Hematopoietic multipotent progenitor cell treated with erythropoietin and hydrocortisone succinate and interleukin-3 and kit ligand, for 17 days (in vitro differentiated cells): ENCODE measurements around the gene MS4A15.
"Not testable (repeated sequence)": the region's sequence is repeated elsewhere in the genome, so short reads cannot be mapped to it uniquely, and the experiment has no call there.

ENCODE experiments used
- DNase-seq: peaks from one replicate; pipeline ENCODE4 v3.0.0-alpha.2; 2015; ENCODE audit warnings: low spot score

MS4A15 gene, protein sequence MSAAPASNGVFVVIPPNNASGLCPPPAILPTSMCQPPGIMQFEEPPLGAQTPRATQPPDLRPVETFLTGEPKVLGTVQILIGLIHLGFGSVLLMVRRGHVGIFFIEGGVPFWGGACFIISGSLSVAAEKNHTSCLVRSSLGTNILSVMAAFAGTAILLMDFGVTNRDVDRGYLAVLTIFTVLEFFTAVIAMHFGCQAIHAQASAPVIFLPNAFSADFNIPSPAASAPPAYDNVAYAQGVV

DNA sequence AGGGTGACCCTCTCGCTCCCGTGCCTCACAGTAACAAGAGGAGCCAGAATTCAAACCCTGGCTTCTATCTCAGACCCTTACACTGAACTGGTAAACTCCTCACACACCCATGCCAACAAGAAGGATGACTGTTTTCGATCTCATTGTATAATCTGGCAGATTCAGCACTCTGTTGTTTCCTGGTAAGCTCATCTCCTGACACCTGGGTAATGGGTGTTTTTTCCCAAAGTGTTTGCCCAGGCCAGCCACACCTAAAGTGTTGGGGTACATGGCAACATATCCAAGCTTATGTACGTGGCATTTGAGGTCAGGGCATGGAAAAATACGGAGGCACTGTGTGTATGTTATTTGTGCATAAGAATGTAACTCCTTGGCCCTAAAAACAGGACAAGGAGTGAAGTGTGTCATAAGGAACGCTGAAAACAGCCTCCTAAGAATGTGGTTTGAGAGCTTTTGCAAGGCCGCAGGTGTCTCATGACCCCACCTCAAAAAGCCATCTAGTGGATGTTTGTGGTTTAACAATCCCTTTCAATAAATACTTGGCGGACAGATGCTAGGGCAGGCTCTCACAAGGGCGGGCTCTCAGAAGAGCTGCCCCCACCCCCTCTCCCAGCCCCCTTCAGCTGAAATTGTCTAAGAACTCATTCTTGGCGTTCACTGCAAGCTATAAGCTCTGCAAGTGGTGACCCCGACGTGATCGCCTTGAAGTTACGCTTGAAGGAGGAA is at the start of gene MS4A15:
TSS of gene MS4A15 (plus strand) at position 561 of the 726 bp plus-strand sequence. CDS start 6,867 bp downstream, outside the sequence.
- no peak for DNase-seq

DNA sequence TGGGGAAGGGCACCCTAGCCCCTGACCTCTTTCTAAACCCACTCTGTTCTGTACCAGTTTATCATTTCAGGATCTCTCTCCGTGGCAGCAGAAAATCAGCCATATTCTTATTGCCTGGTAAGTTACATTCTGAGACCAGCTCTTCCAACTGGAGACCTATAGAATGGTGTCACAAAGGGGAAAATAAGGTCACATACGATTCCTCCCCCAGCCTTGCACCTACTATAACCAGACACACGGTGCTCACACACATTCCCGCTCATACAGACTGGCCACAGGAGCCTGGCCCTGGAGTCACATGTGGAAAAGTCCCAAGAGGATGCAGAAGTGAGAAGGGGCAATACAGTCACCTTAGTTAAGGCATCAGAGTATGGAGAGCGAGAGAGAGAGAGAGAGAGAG is 49.7 kb upstream of the MS4A15 start:
- no peak for DNase-seq

DNA sequence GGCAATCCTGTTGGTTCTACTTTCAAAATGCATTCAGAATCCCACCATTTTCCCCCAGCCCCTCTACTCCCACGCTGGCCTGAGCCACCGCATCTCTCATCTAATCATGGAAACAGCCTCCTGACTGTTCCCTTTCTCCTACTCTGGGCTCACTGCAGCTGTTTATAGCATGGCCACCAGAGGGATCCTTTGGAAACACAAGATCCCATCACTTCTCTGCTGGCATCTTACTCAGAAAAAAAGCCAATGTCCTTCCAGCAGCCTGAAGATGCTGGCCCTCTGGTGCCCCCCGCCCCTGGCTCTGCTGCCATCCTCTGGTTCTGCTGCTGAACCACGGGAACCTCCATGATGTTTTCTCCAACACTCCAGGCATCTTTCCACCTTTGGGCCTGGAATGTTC is 46.2 kb upstream of the MS4A15 start:
- DNase-seq, result no peak

DNA sequence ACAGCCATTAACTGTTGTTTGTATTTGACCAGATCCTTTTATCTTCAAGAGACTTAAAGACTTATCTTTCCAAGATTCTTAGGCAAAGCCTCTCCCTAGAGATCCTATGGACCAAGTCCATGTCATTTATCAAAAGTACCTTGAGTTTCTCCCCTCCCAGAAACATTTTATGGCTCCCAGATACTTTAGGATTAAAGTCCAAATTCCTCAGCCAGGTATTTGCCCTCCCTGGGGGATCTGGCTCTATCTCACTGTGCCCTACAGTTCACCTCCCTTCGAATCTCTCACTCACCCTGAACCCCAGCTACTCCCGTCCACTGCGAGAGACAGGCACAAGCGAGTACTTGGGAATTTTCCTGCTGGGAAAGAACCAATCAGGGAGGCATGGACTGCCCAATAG is 45.4 kb upstream of the MS4A15 start:
- no peak for DNase-seq

DNA sequence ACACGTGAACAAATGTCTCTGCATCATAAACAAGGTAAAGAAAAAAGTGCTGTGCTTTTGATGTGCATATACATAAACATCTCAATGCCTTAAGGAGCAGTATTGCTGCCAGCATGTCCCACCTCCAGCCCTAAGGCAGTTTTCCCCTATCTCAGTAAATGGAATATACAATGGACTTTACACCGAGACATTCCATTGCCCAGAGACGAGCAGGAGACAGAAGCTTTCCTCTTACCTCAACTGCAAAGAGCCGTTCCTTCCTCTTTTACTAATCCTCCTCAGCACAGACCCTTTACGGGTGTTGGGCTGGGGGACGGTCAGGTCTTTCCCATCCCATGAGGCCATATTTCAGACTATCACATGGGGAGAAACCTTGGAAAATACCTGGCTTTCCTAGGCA is 43.2 kb upstream of the MS4A15 start:
- DNase-seq, result not testable (repeated sequence)

DNA sequence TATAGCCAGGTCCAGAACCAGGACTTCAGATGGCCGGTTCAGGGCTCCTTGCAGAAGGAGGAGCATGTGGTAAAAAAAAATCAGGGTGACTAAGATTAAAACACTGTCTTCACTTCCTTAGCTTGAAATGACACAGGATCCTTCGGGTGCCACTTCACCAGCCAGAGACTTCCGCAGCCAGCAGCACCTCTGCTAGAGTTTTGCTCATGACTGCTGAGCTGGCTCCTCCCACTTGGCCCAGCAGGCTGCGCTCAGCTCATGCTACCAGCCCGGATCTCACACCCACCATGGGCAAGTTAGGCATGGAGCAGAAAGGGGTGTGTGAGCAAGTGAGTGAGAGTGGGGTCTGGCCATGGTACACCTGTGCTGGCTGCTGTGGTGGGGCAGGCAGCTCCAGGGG is 38.7 kb upstream of the MS4A15 start:
- no peak for DNase-seq

DNA sequence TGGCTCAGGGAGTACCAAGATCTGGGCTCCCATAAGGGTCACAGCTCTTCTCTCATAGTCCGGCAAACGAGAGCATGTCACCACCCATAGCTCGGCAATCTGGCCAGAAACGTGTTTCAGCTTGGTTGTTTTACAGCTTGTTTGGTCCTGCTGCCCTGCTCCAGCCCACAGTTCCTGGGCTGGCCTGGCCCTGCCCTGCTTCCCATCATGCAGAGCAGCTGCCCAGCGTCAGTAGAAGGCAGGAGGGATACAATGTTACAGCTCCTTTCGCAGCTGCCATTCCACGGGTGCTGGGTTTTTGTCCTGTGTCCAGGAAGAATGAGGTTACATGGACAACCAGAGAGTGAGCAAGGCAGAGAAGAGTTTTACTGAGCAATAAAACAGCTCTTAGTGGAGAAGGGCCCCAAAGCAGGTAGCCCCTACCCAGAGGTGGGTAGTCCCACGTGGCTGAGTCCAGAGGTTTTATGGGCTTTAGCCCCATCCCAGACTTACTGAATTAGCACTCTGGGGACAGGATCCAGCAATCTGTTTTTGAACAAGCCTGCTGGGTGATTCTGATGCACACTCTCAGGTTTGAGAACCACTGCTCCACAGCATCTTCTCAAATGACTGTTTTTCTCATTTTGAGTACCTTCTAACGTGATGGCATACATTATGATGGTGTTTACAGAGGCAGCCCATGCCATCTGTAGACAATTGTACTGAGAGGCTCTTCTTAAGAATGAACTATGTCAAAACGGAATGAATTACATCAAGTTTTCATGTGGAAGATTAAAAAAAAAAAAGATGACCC is 37.9 kb upstream of the MS4A15 start:
- no peak for DNase-seq

DNA sequence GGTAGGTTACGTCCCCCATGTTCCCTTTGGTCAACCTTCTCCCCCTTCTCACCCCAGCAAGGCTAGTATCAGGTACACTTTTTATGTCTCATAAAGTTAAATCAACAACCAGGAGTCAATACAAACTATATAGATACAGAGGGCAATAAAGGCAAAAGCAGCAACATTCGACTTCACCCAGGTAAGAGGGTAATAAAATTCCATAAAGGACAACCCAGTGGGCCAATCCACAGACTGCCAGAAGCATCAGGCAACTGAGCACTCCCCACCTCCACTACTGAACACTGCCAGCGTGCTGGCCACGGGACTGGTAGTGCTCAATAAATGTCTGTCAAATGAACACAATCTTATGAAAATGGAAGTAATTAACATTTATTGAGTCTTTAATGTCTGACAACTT is 37.3 kb upstream of the MS4A15 start:
- no peak for DNase-seq

DNA sequence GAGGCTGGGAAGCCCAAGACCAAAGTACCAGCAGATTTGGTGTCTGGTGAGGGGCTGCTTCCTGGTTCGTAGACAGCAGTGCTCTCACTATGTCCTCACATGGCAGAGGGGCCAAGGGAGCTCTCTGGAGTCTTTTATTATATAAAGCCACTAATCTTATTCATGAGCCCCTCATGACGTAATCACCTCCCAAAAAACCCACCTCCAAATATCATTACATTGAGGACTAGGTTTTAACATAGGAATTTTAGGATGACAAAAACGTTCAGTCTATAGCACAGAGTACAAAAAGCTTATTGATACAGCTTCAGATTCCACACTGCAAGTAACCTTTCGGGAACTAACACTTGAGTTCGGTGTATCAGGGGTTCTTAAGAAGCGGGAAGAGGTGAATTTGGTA is 36.2 kb upstream of the MS4A15 start:
- DNase-seq, result no peak

DNA sequence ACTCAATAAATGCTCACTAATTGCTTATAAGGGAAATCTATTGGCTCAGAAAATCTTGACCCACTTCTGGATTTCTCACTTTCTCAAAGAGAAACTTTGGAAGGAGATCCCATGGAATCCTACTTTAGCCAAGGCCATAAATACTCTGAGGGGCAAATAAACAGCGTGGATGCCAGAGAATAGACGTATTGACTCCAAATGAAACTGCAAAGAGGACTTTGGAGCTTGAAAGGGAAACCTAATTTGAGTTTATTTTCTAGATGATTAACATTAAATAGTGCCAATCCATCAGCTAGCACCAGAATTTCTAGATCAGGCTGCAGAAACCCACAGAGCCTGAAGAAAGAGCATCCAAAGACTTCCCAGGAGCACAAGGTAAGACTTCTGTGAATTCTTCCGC is 32.2 kb upstream of the MS4A15 start, which contains the start of gene MS4A18:
TSS of gene MS4A18 (plus strand) at position 301 of the 400 bp plus-strand sequence.
- DNase-seq, result no peak

DNA sequence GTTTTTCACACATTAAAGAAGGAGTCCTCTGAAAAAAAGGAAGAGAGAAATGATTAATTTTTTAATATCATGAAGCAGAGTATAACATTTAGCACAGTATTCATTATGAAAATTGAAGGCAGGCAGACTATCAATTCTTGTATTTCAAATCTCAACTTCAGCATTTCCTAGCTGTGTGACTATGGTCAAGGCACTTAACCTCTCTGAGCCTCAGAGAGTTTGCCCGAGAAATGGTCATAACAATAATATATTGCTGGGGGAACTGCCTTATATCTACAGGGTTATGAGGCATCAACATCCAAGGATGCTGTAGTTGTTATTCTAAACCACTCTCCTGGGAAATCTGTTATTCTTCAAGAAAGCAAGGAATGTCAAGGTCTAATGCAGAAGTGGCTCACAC is 31.1 kb upstream of the MS4A15 start:
- DNase-seq, result no peak

DNA sequence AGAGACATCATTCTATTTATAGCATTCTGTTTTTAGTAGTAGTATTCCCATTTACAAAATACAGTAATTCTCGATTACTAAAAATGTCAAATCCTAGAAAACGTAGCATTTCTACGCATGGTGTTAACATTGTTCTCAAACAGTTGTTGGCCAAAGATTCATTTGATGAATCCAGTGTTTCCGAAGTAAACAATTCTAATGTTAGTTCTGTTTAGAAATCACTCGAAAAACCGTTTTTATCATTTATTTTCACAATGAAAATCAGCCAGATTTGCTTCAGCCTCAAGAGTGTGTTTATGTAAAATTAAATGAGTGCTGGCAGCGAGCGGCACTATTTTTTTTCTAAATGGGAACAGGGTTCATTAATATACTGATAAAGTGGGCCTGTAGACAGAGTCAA is 25.1 kb upstream of the MS4A15 start:
- no peak for DNase-seq

DNA sequence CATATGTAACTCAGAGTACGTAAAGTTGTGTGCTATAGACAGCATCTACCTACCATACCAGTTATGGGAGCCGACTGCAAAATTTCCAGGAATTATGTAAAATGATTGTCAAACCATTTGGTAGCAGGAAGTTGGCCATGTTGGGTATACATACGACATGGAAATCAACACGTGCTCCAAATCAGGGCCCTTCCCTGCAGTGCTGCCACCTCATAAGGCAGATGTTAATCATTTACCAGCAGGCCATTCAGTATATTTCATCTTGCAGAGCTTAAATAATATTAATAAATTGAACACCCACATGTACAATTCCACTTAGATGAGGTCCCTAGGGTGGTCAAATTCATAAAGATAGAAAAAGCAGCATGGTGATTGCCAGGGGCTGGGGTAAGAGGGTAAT is 22.4 kb upstream of the MS4A15 start:
- no peak for DNase-seq

DNA sequence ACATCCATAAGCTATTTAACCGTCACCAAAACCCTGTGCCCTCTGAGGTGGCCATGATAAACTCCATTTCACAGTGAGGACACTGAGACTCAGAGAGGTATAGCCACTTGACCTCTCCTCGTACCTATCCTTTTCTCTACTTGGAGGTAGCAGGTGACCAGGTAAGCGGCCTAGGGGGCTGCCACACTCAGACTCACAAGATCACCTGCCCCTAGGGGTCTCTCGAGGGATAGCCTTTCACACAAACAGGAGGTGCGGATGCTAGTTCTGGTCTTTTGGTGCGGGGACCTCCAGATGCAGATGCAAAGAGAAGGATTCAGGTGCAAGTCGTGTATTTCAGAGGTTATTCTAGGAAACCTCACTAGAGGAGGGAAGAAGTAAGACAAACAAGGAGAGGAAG is 17.6 kb upstream of the MS4A15 start:
- no peak for DNase-seq

DNA sequence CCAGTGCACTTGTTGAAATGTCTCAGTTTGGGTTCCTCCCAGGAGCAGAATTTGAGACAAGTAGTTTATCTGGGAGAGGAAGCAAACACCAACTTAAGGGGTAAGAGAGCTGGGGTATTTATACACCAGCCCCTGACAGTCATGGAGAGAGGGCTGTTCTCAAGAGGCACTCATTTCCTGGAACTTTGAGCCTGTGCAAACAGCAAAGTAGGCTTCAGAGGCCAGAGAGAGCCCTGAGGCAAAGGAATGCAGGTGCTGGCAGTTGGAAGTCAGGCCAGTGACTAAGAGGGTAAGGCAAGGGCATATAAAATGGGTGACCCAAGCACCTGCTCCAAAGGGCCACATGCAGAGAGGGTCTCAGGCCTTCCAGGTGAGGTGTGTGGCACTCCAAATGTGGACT is 16.1 kb upstream of the MS4A15 start:
- DNase-seq, result no peak

DNA sequence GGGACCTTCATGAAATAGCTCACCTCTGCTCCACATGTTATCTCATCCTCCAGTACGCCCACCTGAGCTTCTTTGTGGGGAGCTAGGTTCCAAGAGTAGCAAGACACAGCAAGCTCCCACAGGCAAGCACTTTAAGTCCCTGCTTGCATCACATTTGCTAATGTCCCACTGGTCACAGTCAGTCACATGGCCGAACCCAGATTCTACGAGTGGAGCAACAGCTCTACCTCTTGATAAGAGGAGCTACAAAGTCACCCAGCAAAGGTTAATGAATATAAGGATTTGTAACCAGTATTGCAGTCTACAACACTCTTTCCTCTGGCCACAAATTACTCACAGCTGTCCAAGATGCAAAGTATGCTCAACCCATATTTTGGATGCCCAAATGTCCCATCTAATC is 15.2 kb upstream of the MS4A15 start:
- no peak for DNase-seq

DNA sequence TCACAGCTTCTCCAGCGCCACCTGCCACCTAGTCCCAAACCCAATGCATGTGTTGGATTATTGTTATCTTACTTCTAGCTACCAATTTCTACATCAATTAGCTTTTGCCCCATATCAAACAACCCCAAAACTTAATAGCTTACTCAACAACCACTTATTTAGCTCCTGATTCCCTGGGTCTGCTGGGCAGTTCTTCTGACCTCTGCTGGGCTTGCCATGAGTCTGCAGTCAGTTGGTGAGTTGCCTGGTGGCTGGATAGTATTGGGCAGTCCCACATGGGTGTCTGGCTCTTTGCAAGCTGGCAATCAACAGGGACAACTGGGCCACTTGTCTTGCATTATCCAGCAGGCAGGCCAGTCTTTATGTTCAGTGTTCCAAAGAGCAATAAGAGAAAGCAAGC is 13.6 kb upstream of the MS4A15 start:
- no peak for DNase-seq

DNA sequence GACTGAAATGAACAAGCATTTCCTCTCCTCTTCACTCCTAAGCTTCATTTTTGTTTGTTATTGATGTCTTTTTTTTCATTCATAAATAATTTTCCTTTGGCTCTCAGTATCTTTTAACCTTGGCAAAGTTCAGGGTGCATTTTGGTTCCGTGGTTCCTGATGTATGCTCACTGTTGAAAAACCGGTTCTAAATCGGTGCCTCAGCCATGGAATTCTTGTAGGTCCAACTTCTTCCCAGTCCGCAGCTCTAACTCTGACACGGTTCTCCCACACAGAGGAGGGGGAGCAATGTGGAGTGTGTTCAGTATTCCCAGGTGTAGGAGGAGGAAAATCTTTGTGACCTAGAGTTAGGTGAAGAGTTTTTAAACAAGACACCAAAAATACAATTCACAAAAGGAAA is 12.6 kb upstream of the MS4A15 start:
- DNase-seq, result no peak

DNA sequence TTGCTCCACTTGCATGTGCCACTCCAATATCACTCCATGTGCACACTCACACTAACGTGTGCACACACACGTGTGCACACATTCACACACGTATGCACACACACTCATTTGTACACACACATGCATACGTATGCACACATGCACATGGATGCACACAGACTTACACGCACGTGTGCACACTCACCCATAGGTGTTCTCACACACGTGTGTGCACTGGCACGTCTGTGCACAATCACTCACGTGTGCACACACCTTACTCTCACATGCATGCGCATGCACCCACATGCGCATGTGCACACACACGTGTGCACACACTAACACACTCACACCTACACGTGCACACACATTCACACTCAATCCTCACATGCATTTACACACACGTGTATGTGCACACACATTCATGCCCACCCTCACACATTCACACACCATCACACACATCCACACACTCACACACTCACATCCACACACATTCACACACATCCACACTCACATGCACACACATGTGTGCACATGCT is 9.3 kb upstream of the MS4A15 start:
- no peak for DNase-seq

DNA sequence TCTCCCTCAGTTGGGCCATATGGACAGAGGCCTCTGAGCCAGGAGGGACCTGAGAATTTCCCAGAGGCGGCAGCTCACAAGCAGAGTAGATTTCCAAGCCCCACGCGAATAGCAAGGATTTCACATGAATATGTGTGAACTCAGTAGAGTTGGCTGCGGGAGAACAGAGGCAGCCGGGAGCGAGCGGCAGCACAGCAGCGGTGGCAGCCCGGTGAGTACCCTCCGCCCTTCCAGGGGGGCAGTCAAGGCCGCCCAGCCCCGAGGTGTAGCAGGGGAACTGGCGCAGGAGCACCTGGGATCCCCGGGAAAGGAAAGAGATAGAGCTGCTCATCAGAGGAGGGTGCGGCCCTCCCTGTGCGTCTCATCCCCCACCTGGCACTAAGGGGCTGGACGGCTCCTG is 8.4 kb upstream of the MS4A15 start:
- no peak for DNase-seq

DNA sequence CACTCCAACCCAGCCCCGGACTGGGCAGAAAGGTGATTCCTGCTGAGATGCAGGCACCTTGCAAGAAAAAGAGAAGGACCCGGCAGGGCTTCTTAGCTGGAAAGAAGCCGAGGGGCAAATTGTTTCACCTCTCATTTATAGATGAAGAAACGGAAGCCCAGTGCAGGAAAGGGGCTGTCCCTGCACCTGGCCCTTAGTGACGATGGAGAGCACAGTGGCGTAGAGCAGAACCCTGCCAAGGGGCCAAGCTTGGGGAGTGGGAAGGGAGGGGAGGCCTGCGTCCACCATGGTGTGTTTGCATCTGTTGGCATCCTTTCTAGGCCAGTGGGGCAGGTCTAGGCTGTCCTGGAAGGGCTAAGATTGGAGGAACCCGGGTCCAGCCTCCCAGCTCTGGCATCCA is 7.8 kb upstream of the MS4A15 start:
- DNase-seq, result no peak

DNA sequence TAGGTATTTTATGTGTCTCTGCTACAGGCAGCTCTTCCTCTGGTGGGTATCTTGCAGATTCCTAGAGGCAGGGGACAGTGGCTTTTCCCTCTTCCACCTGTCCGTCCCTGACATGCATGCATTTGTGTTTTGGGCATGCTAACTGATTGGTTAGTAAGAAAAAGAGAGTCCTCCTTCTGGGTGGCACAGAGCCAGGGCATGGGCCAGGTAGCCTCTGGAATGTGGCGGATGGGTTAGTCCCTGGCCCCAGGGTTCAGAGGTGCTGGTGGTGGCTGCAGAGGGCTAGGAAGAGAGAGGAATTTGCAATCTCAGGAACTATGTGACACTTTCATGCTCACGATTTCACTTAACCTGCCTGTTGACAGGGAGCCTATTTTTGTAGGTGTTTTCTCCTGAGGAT is 5.8 kb upstream of the MS4A15 start:
- DNase-seq, result no peak

DNA sequence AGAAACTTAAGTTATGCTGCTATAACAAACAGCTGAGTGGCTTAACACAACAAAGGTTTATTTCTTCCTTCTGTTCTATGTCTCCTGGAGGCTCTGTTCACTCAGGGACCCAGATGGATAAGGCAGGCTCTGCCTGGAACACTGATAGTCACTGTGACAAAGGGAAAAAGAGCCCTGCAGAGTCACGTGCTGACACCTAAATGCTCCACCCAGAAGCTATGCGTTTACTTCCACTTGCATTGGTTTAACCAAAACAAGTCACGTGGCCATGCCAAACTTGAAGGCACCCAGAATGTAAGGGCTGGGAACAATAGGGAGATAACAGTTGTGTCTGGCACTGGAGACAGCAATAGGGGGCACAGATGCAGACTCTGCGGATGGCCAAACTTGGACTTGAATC is 3.4 kb upstream of the MS4A15 start:
- DNase-seq, result no peak
